ENCODE measurements around the gene TMEM183A.
"Not testable (repeated sequence)": the region's sequence is repeated elsewhere in the genome, so short reads cannot be mapped to it uniquely, and the experiment has no call there.

TMEM183A gene

DNA sequence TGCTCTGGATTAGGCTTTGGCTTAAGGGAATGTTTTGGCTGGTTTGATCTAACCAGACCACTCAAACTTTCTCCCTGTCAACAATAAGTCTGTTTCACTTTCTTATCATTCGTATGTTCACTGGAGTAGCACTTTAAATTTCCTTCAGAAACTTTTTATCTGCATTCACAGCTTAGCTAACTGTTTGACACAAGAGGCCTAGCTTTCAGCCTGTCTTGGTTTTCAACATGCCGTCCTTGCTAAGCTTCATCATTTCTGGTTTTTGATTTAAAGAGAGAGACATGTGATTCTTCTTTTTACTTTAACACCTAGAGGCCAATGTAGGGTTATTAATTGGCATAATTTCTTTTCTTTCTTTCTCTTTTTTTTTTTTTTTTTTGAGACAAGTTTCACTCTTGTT is 25.2 kb upstream of the TMEM183A start:
- no peak overlapping the region for H3K9ac ChIP-seq (ENCODE audit: insufficient read length)
- TF ChIP-seq EZH2 (IDR thresholded peaks at IDR 0.05) (no peak), FOXP2 (optimal IDR thresholded peaks at IDR 0.05; ENCODE audit: control extremely low read depth, extremely low read length, insufficient read depth) (no peak), POLR2AphosphoS5 (IDR thresholded peaks at IDR 0.05; ENCODE audit: borderline replicate concordance, low read depth, low read length) (no peak)

DNA sequence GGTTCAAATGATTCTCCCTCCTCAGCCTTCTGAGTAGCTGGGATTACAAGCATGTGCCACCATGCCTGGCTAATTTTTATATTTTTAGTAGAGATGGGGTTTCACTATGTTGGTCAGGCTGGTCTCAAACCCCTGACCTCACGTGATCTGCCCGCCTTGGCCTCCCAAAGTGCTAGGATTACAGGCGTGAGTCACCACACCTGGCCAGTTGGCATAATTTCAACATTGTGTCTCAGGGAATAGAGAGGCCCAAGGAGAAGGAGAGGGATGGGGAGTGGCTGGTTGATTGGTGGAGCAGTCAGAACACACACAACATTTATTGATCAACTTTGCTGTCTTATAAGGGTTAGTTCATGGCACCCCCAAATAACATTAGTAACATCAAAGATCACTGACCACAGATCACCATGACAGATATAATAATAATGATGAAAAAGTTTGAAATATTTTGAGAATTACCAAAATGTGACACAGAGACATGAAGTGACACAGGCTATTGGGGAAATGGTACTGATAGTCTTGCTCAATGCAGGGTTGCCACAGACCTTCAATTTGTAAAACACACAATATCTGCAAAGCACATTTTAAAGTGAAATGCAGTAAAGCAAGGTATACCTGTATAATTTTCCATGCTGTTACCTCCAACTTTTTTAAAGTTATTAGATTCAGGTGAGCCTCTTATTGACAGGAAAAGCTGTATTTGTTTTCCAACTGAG is 24.3 kb upstream of the TMEM183A start:
- no peaks in the 10 kb centered on the region for H3K9me3 ChIP-seq (ENCODE audit: low read depth, low read length)
- H3K4me3 ChIP-seq: no peak overlapping the region
- no peak overlapping the region for H3K27ac ChIP-seq
- no peak overlapping the region for H3K9ac ChIP-seq (ENCODE audit: insufficient read length)
- no peak for DNase-seq (ENCODE audit: low read depth, low spot score)
- no peak for TF ChIP-seq POLR2AphosphoS5 (IDR thresholded peaks at IDR 0.05; ENCODE audit: borderline replicate concordance, low read depth, low read length)
- TF ChIP-seq FOXP2 (optimal IDR thresholded peaks at IDR 0.05; ENCODE audit: control extremely low read depth, extremely low read length, insufficient read depth): no peak
- TF ChIP-seq EZH2 (IDR thresholded peaks at IDR 0.05): no peak
- no peaks in the 10 kb centered on the region for H3K36me3 ChIP-seq (ENCODE audit: insufficient read depth, low read length)

More for the DNA sequence above, 25.2 kb upstream of the TMEM183A start:
- DNase-seq (ENCODE audit: low read depth, low spot score): no peak
- Histone ChIP-seq H3K36me3 (ENCODE audit: insufficient read depth, low read length) (no peaks in the 10 kb centered on the region), H3K27ac (no peak overlapping the region), H3K9me3 (ENCODE audit: low read depth, low read length) (no peaks in the 10 kb centered on the region), H3K4me3 (no peak overlapping the region)

DNA sequence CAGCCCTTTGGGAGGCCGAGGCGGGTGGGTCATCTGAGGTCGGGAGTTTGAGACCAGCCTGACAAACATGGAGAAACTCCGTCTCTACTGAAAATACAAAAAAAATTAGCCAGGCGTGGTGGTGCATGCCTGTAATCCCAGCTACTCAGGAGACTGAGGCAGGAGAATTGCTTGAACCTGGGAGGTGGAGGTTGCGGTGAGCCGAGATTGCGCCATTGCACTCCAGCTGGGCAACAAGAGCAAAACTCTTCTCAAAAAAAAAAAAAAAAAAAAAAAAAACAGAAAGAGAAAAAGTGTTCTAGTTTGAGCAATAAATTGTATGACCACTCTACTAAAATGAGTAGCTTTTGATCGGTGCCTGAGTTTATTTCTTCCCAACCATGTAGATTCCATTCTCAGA is 21.1 kb upstream of the TMEM183A start:
- H3K9ac ChIP-seq (ENCODE audit: insufficient read length); H3K4me3 ChIP-seq; H3K36me3 ChIP-seq (ENCODE audit: insufficient read depth, low read length); H3K9me3 ChIP-seq (ENCODE audit: low read depth, low read length); DNase-seq (ENCODE audit: low read depth, low spot score); H3K27ac ChIP-seq: not testable (repeated sequence)

DNA sequence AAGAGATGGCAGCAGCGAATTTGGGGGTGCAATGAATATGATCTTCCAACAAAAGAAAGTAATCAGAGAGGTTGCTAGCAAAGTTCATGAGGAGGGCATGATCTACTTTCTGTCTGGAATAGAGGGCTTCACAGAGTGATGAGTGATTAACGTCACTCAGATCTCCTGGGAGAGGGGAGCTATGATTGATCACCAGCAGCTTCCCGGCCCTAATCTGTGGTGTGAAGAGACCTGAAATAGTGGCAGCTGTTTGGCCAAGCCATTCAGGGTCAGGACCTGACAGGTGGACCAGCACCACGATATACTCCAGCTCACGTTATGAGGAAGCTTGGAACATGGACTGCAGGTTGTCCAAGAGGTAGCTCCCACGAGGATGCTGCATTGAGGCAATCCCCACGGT is 19.9 kb upstream of the TMEM183A start:
- H3K4me3 ChIP-seq: no peak overlapping the region

DNA sequence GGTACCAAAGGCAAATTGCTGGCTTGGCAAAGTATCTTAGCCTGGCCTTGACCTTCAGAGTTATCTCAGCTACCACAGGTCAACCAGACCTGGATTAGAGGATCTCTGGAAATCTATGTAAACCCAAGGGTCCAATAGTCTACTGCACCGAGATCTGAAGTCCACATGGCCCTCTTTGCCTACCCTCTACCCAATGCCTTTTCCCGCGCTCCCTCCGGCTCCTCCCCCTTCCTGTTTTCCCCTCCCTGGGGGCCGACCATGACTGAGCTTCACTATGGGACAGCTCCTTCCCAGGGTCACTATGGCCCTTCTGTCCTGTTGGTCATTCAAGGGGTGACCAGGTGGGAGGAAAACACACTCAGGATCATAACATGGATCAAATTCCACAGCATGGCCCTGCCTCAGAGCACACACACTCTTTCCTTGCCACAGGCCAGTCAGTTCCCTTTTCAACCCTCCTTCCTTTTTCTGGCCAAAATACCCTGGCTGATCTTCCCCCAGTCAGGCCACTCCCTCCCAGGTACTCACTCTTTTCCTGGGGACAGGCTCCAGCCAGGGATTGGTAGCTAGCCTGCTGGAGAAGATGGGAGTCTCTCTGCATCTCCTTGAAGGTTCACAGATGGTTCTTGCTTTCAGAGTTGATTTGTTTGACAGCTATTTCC is 19.1 kb upstream of the TMEM183A start:
- DNase-seq (ENCODE audit: low read depth, low spot score): no peak
- no peak overlapping the region for H3K27ac ChIP-seq
- no peaks in the 10 kb centered on the region for H3K36me3 ChIP-seq (ENCODE audit: insufficient read depth, low read length)
- no peaks in the 10 kb centered on the region for H3K9me3 ChIP-seq (ENCODE audit: low read depth, low read length)
- no peak for TF ChIP-seq POLR2AphosphoS5 (IDR thresholded peaks at IDR 0.05; ENCODE audit: borderline replicate concordance, low read depth, low read length)
- no peak overlapping the region for H3K4me3 ChIP-seq
- H3K9ac ChIP-seq (ENCODE audit: insufficient read length): no peak overlapping the region

More for the DNA sequence above, 19.9 kb upstream of the TMEM183A start:
- Histone ChIP-seq H3K36me3 (ENCODE audit: insufficient read depth, low read length) (no peaks in the 10 kb centered on the region), H3K9me3 (ENCODE audit: low read depth, low read length) (no peaks in the 10 kb centered on the region), H3K9ac (ENCODE audit: insufficient read length) (no peak overlapping the region), H3K27ac (no peak overlapping the region)
- DNase-seq (ENCODE audit: low read depth, low spot score): no peak
- no peak for TF ChIP-seq POLR2AphosphoS5 (IDR thresholded peaks at IDR 0.05; ENCODE audit: borderline replicate concordance, low read depth, low read length)
- TF ChIP-seq FOXP2 (optimal IDR thresholded peaks at IDR 0.05; ENCODE audit: control extremely low read depth, extremely low read length, insufficient read depth): no peak
- TF ChIP-seq EZH2 (IDR thresholded peaks at IDR 0.05): no peak

DNA sequence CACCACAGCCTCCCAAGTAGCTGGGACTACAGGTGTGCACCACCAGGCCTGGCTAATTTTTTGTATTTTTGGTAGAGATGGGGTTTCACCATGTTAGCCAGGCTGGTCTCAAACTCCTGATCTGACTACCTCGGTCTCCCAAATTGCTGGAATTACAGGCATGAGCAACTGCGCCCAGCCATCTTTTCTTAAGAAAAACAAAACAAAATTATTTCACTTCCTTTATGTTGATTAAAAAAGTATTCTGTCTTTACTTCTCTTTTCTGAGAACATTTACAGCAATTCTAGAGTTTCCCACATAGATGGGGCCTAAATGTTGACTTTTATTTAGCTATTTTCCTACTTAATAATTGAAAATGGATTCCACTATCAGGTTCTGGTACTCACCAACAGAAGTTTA is 17.3 kb upstream of the TMEM183A start:
- Histone ChIP-seq H3K27ac (no peak overlapping the region), H3K36me3 (ENCODE audit: insufficient read depth, low read length) (no peaks in the 10 kb centered on the region), H3K9ac (ENCODE audit: insufficient read length) (no peak overlapping the region), H3K4me3 (no peak overlapping the region), H3K9me3 (ENCODE audit: low read depth, low read length) (no peaks in the 10 kb centered on the region)
- DNase-seq (ENCODE audit: low read depth, low spot score): no peak
- no peak for TF ChIP-seq EZH2 (IDR thresholded peaks at IDR 0.05)

DNA sequence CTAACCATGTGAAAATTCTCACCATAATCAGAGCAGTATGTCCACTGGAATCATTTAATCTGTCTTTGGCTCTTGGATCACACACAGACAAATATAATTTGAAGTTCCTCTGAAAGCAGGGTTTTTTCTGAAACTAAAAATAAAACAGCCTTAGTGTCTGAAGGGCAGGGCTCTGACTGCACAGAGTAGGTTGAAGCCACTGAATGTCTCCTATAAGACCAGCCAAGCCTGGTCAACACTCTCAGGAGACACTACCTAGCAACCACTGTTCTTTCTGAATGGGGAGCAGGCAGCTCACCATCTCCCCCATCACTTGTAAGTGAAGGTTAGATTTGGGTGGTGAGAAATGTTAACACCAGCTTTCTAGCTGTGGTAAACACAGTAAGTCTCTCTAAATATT is 16.1 kb upstream of the TMEM183A start:
- no peak for DNase-seq (ENCODE audit: low read depth, low spot score)
- TF ChIP-seq FOXP2 (optimal IDR thresholded peaks at IDR 0.05; ENCODE audit: control extremely low read depth, extremely low read length, insufficient read depth) (no peak), POLR2AphosphoS5 (IDR thresholded peaks at IDR 0.05; ENCODE audit: borderline replicate concordance, low read depth, low read length) (no peak), EZH2 (IDR thresholded peaks at IDR 0.05) (no peak)
- Histone ChIP-seq H3K27ac (no peak overlapping the region), H3K9me3 (ENCODE audit: low read depth, low read length) (no peaks in the 10 kb centered on the region), H3K36me3 (ENCODE audit: insufficient read depth, low read length) (no peaks in the 10 kb centered on the region), H3K4me3 (no peak overlapping the region), H3K9ac (ENCODE audit: insufficient read length) (no peak overlapping the region)

DNA sequence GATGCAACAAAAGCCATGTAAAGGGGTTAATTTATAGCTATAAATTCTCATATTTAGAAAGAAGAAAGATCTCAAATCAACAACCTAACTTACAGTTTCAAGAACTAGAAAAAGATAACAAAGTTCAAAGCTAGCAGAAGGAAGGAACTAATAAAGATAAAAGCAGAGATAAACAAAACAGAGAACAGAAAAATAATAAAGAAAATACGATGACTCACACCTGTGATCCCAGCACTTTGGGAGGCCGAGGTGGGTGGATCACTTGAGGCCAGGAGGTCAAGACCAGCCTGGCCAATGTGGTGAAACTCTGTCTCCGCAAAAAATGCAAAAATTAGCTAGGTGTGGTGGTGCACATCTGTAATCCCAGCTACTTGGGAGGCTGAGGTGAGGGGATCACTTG is 12.4 kb upstream of the TMEM183A start:
- Histone ChIP-seq H3K27ac (no peak overlapping the region), H3K9ac (ENCODE audit: insufficient read length) (no peak overlapping the region), H3K36me3 (ENCODE audit: insufficient read depth, low read length) (no peaks in the 10 kb centered on the region), H3K4me3 (no peak overlapping the region), H3K9me3 (ENCODE audit: low read depth, low read length) (no peaks in the 10 kb centered on the region)
- DNase-seq (ENCODE audit: low read depth, low spot score): no peak
- TF ChIP-seq FOXP2 (optimal IDR thresholded peaks at IDR 0.05; ENCODE audit: control extremely low read depth, extremely low read length, insufficient read depth) (no peak), EZH2 (IDR thresholded peaks at IDR 0.05) (no peak), POLR2AphosphoS5 (IDR thresholded peaks at IDR 0.05; ENCODE audit: borderline replicate concordance, low read depth, low read length) (no peak)

Measured in SK-N-MC (cell line).